ENCODE results near the gene TVP23C.
"Not testable (repeated sequence)": the region's sequence is repeated elsewhere in the genome, so short reads cannot be mapped to it uniquely, and the experiment has no call there.

The TVP23C gene

DNA sequence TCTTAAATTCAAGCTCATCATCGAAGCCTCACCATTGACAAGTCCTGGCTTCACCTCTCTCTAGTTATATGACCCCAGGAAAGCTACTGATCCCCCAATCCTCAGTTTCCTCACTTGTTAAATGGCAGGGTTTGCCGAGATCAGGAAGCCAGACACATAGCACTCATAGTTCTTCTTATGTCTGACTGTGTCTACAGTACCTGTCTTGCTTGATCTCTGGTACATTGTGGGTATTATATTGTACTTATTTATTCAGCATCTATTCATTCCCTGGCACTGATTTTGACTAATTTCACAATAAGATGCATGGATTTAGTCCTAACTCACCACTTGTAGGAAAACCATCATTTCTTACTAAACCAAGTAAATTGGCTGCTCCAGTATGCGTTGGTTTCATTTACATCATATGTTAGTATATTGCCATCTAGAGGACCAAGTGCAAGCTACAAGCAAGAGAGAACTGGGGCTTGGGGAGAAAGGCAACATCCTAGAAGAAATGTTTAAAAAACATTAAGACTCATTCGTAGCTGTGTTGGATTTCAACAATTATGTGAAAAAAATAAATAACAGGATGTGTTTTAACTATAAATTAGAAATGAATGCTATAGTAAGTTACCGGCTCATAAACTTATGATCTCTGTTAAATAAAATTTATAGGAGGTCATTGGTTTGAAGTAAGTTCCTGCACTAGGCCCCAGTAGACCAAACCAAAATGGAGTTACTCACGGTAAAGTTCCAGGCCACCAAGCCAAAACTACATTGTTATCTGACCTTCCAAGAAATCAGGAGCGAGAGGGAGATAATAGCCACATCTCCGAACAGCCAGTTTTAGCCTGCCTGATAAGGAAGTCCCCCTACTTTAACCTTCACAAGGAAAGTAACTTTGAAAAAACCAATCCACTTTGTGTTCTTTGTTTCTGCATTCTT lies 36.7 kb downstream of the TVP23C start:
- not testable (repeated sequence) for H3K4me3 ChIP-seq (ENCODE audit: low read depth, low read length)

DNA sequence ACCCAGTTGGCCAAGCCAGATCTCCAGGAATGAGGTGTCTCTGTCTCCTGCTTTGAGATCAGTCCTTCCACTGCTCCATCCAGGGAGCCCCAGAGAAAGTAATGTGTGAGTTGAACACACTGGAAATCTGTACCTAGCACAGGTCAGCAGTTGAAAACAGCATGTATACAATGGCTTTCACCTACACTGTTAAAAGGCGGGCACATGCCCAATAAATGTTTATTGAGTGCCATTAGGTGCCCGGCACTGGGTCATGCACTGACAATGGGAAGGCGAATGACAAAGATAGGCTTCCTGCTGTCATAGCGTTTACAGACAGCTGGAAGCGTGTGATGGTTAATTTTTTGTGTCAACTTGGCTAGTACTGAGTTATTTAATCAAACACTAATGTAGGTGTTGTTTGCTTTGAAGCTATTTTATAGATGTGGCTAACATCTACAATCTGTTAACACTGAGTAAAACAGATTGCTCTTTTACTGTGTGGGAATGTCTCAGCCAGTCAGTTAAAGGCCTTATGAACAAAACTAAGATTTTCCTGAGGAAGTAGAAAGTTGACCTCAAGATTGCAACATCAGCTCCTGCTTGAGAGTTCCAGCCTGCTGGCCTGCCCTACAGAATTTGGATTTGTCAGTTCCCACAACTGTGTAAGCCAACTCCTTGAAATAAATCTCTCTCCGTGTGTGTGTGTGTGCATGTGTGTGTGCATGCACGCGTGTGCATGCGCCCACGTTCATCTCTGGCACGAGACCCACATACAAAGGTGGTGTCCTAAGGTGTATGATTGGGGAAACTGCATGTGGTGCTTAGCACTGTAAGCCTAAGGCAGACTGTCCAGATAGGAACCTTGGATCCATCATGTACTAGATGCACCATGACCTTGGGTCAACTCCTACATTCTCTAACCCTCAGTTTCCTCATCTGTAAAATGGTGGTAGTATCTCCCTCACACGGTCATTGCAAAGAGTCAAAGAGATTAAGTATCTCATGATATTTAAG lies 38.0 kb downstream of the TVP23C start:
- not testable (repeated sequence) for H3K4me3 ChIP-seq (ENCODE audit: low read depth, low read length)

- no peak overlapping the region for H3K4me3 ChIP-seq (ENCODE audit: low read depth, low read length)
These were observed 47.1 kb downstream of the TVP23C start for GRCh38 chr17:15516150-15516549.

- no peak overlapping the region for H3K4me3 ChIP-seq (ENCODE audit: low read depth, low read length)
These were observed 48.8 kb downstream of the TVP23C start for GRCh38 chr17:15514469-15514868.

GRCh38 chr17:15513856-15514459 lies 49.3 kb downstream of the TVP23C start:
- no peak overlapping the region for H3K4me3 ChIP-seq (ENCODE audit: low read depth, low read length)

- H3K4me3 ChIP-seq (ENCODE audit: low read depth, low read length), result no peak overlapping the region
These were observed 50.1 kb downstream of the TVP23C start for GRCh38 chr17:15513058-15513791.

DNA sequence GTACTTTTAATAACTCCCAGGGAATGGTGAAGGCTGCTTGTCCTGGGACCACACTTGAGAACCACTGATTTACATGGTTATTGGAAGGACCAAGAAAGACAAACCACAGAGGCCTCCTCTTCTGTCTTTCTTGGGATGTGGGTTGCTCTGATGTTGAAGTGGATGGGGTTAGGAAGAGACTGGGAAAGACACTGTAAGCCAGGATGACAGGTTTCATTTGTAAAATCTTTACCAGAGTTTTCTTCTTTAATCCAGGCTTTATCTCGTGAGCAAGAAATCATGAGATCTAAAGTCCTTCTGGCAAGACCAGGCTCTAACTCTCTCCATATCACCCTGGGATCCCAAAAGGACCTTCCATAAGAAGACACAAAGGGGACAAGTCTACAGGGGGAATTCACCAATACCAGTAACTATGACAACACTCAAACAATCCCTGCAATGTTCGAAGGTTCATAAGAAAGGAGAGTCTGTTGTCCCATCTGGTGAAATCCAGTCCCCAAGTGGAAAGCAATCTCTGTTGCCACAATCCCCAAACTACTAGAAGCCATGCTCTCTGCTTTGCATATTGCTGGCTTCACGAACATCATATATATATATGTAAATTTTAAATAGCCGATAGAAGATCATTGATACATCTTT lies 51.1 kb downstream of the TVP23C start:
- H3K4me3 ChIP-seq (ENCODE audit: low read depth, low read length), result no peak overlapping the region

DNA sequence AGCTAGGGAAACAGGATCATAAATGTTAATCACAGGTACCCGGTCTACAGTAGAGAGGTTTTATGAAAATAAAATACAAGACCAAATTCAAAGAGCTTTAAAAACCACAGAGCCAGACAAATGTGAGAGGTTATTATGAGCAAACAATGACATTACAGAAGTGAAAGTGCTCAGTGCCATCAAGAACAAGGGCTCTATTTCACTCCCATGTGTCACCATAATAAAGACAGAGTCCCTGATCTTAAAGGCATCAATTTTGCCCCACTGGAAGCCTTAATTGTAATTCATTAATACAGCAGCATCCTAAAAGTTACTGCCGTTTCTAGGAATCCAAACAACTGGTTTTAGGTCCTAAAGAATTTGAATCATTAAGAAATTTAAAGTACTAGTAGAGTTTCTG lies 52.1 kb downstream of the TVP23C start:
- no peak overlapping the region for H3K4me3 ChIP-seq (ENCODE audit: low read depth, low read length)

DNA sequence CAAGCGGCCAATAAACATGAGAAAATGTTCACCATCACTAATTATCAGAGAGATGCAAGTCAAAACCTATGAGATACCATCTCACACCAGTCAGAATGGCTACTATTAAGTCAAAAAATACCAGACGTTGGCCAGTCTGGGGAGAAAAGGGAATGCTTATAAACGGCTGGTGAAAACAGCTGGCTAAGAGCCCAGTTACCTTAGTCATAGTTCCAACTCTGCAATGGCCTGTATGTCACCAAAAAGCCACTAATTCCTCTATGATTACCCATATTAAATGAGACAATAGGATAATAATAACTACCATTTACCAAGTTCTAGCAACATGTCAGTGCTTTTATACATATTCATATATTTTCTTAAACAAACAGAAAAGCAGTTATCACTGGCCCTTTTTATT lies 52.9 kb downstream of the TVP23C start:
- H3K4me3 ChIP-seq (ENCODE audit: low read depth, low read length), result no peak overlapping the region

DNA sequence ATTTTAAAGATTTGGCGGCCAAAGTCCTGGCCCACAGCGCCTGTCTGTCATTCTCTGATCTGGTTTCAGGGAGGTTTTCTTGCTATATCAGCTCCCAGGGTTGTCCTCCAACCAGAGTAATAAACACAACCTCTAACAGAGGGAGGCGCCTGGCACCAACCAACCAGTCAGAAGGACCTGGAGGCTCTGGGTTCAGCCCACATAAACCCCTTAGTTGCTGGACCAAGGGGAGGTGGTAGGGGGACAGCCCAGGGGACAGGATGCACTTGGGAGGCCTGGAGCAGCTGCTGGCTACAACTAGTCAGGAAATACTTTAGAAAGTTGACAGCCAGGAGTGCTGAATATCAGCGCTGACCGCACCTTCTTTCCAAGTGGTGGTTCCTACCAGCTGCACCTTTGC lies 54.2 kb downstream of the TVP23C start:
- H3K4me3 ChIP-seq (ENCODE audit: low read depth, low read length), result no peak overlapping the region

- no peak overlapping the region for H3K4me3 ChIP-seq (ENCODE audit: low read depth, low read length)
These were observed 54.8 kb downstream of the TVP23C start for GRCh38 chr17:15508466-15508865.

GRCh38 chr17:15507896-15508295 lies 55.4 kb downstream of the TVP23C start:
- H3K4me3 ChIP-seq (ENCODE audit: low read depth, low read length), result no peak overlapping the region

DNA sequence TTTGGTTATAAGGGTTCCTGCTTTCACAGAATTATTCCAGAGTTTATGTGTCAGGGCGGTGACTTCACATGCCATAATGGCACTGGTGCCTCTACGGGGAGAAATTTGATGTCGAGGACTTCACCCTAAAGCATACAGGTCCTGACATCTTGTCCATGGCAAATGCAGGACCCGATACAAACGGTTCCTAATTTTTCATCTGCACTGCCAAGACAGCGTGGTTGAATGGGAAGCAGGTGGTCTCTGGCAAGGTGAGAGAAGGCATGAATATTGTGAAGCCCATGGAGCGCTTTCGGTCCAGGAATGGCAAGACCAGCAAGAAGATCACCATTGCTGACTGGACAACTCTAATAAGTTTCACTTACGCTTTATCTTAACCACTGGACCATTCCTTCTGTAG lies 56.3 kb downstream of the TVP23C start:
- no peak overlapping the region for H3K4me3 ChIP-seq (ENCODE audit: low read depth, low read length)

DNA sequence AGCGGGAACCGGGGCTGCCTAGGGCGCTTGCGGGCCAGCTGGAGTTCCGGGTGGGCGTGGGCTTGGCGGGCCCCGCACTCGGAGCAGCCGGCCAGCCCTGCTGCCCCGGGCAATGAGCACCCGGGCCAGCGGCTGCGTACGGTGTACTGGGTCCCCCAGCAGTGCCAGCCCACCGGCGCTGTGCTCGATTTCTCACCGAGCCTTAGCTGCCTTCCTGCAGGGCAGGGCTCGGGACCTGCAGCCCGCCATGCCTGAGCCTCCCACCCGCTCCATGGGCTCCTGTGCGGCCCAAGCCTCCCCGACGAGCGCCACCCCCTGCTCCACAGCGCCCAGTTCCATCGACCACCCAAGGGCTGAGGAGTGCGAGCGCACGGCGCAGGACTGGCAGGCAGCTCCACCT lies 57.6 kb downstream of the TVP23C start:
- H3K4me3 ChIP-seq (ENCODE audit: low read depth, low read length), result not testable (repeated sequence)

DNA sequence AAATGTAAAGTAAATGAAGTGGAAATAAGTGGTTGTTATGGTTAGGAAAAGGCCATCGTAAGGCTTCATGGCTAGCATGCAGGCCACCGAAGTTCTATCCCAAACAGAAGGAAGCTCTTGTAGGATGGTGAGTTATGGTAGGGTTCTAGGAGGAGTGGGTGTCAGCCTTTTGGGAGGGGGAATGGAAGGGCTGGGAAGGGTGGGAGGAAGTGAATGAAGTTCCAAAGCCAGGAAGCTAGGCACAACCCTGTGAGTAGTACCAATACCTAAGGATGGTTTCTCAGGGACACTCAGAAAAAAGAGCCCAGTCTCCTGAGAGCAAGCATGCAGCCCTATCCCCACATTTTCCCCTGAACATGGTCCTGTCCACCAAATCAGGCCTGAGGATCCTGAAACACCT lies 59.6 kb downstream of the TVP23C start:
- H3K4me3 ChIP-seq (ENCODE audit: low read depth, low read length), result no peak overlapping the region

DNA sequence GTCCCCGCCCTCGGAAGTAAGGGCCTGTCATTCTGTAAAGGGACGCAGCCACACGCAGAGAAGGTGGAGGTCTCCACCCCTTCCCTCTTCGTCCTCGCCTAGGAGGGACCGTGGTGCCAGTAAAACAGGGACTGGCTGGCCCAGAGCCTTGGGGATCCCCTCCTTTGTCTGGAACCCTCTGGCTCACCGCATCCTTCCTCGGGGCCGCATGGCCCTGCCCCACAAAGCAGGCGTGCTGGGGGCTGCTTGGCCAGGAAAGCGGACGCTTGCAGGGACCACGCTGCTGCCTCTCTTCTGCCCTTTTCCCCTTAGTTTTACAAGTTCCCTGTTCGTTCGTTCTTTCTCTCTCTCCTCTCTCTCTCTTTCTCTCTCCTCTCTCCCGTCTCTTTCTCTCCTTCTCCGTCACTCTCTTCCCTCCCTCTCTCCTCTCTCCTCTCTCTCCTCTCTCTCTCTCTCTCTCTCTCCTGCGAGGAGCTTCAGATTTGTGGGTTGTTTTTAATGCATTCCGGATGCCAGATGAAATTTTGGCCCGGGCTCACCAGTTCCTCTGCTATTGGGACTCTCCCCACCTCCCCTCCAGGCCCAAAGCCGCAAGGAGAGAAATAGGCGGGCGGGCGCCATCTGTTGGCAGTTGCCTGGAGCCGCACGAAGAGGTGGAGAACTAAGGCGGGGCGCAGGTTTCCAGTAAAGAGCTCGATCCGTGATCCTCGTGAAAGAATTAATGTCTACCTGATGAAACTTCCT lies 60.7 kb downstream of the TVP23C start:
- H3K4me3 ChIP-seq (ENCODE audit: low read depth, low read length), result no peak overlapping the region

DNA sequence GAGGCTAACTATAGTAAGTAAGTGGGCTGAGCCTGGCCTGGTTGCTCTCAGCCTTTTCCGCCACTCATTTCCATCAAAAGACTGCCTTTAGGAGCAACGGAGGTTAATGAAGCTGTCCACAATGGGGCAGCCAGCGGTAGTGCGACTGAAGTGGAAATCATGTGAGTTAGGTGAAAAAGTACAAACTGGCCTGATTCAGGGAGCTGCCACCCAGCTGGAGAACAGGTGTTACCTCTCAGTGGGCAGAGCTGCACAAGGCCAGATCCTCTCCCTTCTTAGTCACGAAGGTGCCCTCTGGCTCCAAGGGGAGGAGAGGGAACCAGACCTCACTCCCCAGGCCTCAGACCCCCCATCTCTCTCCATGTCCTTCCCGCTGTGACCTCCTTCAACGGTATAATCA lies 61.5 kb downstream of the TVP23C start:
- no peak overlapping the region for H3K4me3 ChIP-seq (ENCODE audit: low read depth, low read length)

GRCh38 chr17:15501282-15501681 lies 62.0 kb downstream of the TVP23C start:
- H3K4me3 ChIP-seq (ENCODE audit: low read depth, low read length), result no peak overlapping the region

GRCh38 chr17:15498107-15498506 lies 65.2 kb downstream of the TVP23C start:
- no peak overlapping the region for H3K4me3 ChIP-seq (ENCODE audit: low read depth, low read length)
